ENCODE data around the gene POLD4.

The POLD4 gene

DNA sequence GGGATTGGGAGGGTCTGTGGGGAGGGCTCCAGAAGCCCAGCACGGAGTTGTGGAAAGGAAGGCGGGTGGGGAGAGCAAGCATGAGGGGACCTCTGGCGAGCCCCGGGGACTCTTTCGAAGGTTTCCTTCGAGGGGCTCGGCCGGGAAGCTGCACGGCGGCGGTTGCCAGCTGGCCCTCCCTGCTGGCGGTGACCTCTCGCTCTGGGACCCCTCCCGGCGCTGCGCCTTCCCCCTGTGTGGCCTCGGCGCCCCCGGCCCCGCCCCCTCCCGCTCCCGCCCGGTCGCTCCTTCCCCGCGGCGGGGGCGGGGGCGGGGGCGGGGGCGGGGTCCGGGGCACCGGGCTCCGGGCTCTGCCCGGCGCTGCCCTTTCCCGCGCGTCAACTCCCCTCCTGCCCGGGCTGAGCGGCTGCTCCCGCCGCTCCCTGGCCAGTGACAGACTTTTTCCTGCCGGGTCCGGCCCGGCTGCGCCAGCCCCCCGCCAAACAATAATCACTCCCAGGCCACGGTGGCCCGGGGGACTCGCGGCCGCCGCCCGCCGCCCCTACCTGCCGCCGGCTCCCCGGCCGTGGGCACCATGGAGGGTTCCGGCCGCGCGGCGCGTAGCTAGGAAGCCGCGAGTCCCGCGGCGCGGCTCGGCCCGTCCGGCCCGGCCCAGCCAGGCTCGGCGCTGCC, 19.1 kb upstream of the POLD4 start:
- peak overlapping the region; percentile 53 for H3K27ac ChIP-seq
- no peaks in the 10 kb centered on the region for H3K36me3 ChIP-seq
- peak overlapping the region; percentile 57 for H3K4me3 ChIP-seq (ENCODE audit: low read depth, low read length)
- no peak for TF ChIP-seq CTCF (IDR thresholded peaks at IDR 0.05; ENCODE audit: low read depth, low read length)
- peak; percentile 59 for DNase-seq
- no peaks in the 10 kb centered on the region for H3K27me3 ChIP-seq (ENCODE audit: insufficient read depth, low read depth, severe bottlenecking)
- no peaks in the 10 kb centered on the region for H3K9me3 ChIP-seq (ENCODE audit: severe bottlenecking)

DNA sequence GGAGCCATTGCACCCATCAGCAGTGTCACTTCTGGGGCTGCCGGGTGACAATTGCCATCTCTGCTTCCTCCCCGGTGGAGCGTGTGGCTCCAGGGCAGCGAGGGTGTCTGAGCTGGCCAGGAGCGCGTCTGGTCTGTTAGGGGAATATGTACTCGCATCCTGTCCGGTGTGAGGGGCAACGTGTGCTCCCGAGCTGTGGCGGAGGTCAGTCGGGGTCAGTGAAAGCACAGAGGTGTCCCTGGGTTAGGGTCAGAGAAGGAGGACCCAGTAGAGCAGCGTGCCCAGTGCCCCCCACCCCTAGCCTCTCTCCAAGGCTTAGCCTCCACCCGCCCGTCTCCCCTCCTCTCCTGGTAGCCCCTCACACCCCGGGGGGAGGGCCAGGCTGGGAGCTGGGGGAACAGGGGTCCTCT, 18.6 kb upstream of the POLD4 start:
- no peak for TF ChIP-seq CTCF (IDR thresholded peaks at IDR 0.05; ENCODE audit: low read depth, low read length)
- peak overlapping the region; percentile 26 for H3K4me3 ChIP-seq (ENCODE audit: low read depth, low read length)
- H3K27ac ChIP-seq = no peak overlapping the region; the same call in 1 of the 2 replicates
- no peaks in the 10 kb centered on the region for H3K36me3 ChIP-seq
- H3K9me3 ChIP-seq (ENCODE audit: severe bottlenecking) = no peaks in the 10 kb centered on the region
- DNase-seq = no peak
- H3K27me3 ChIP-seq (ENCODE audit: insufficient read depth, low read depth, severe bottlenecking) = no peaks in the 10 kb centered on the region

GRCh38 chr11:67371189-67371910, 18.0 kb upstream of the POLD4 start:
- TF ChIP-seq CTCF (IDR thresholded peaks at IDR 0.05; ENCODE audit: low read depth, low read length) = peak; percentile 61
- Histone ChIP-seq H3K9me3 (ENCODE audit: severe bottlenecking) (no peaks in the 10 kb centered on the region), H3K4me3 (ENCODE audit: low read depth, low read length) (no peak overlapping the region), H3K27me3 (ENCODE audit: insufficient read depth, low read depth, severe bottlenecking) (no peaks in the 10 kb centered on the region), H3K27ac (no peak overlapping the region), H3K36me3 (no peaks in the 10 kb centered on the region)
- peak; percentile 62 for DNase-seq

DNA sequence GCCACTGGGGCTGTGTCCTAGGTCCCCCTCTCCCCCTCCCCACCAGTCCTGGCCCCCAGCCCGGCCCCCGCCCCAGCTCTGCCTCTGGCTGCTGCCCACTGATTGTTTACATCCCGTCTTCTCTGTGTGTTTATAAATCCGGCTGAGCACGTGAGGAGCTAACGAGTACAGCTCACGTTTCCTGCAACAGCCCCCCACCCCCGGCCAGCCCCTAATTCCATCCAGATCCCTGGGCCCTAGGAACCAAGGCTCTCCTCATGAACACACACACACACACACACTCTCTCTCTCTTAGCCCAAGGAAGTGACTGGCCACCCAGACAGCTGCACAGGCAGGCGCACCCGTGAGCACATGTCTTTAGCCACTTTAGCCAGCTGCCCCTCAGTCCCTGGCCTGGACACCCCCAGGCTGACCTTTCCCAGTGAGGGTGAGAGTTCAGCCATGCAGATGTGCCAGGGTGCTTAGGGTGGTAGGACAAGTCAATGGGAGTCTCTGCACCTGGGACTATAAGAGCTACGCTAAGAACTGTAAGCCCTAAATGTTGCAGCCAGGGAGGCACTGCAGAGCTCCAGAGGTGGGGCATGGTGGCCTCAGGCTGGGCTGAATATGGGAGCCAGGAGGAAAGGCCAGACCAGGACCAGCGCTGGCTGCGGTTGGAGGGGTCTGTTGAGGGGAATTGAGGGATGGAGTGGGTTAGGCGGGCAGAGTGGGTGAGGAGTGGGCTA, 17.2 kb upstream of the POLD4 start:
- Histone ChIP-seq H3K4me3 (ENCODE audit: low read depth, low read length) (no peak overlapping the region), H3K27ac (no peak overlapping the region), H3K36me3 (no peaks in the 10 kb centered on the region), H3K9me3 (ENCODE audit: severe bottlenecking) (no peaks in the 10 kb centered on the region), H3K27me3 (ENCODE audit: insufficient read depth, low read depth, severe bottlenecking) (no peaks in the 10 kb centered on the region)
- TF ChIP-seq CTCF (IDR thresholded peaks at IDR 0.05; ENCODE audit: low read depth, low read length) = no peak
- DNase-seq = no peak

DNA sequence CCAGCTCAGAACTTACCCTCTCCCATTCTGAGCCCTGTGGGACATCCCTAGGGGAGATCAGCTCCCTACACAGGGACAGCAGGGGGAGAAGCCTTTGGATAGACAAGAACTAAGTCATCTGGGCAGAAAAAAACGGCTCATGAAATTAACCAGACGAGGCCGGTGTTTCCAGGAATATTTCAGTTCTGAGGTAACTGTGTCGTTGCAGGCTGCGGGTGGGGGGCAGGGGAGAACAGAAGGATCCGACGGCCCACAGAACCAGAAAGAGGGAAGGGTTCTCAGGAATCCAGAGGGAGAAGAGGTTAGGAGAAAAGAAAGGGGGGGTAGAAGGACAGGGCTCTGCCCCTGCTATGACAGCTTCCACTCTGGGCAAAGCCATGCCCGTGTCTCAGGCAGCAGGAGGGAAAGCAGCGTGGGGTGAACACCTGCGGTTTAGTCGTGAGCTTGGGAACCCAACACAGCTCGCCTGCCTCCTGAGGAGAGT, 16.5 kb upstream of the POLD4 start:
- DNase-seq = no peak
- Histone ChIP-seq H3K27me3 (ENCODE audit: insufficient read depth, low read depth, severe bottlenecking) (no peaks in the 10 kb centered on the region), H3K9me3 (ENCODE audit: severe bottlenecking) (no peaks in the 10 kb centered on the region), H3K27ac (no peak overlapping the region), H3K4me3 (ENCODE audit: low read depth, low read length) (no peak overlapping the region), H3K36me3 (no peaks in the 10 kb centered on the region)
- no peak for TF ChIP-seq CTCF (IDR thresholded peaks at IDR 0.05; ENCODE audit: low read depth, low read length)

Measured in WERI-Rb-1 (cell line).